Uterus (tissue), 2 donors: ENCODE data around the gene NFE2L3.

Experiments
- CTCF ChIP-seq, 4 experiments: fragments of 200-600 bp in 2 of 4; fragments of 450-650 bp in 2 of 4; sonication (generic) in 2 of 4; IDR thresholded peaks; one replicate each; pipeline ENCODE4 v1.5.1; 2016 to 2019; ENCODE audit warnings: antibody characterized with exemption in 4 of 4, mild to moderate bottlenecking in 2 of 4, moderate library complexity in 1 of 4
- POLR2A ChIP-seq, 2 donors: fragments of 450-650 bp; IDR thresholded peaks; one replicate each; pipeline ENCODE4 v1.6.1; 2016; ENCODE audit warnings: antibody characterized with exemption in 2 of 2, mild to moderate bottlenecking in 1 of 2, moderate library complexity in 1 of 2

- TF ChIP-seq CTCF (IDR thresholded peaks at IDR 0.05), result no peak
- TF ChIP-seq POLR2A (IDR thresholded peaks at IDR 0.05), result no peak
These were observed 76.0 kb downstream of the NFE2L3 start for GRCh38 chr7:26227987-26228386.
